Left renal pelvis (tissue), 4 donors: Measurements from ENCODE around the gene STARD13. TPM values are rescaled to one million over a fixed set of nuclear protein-coding genes. Genes with fewer than 3 reads are reported as not detected.

Experiments
- DNase-seq, 4 donors: peaks; one replicate each; pipeline ENCODE4 v3.0.0-alpha.2; 2013; ENCODE audit warnings: low read depth in 4 of 4, low spot score in 3 of 4
- polyA plus RNA-seq, 4 donors: library from polyadenylated mRNA; unstranded; fragments of 120-200 nt; gene quantifications; one replicate each; pipeline ENCODE4 v1.2.1, GENCODE V29; 2013; ENCODE audit not compliant: insufficient read length in 4 of 4

Gene STARD13
- polyA plus RNA-seq, 4 donors: 17.5 to 25.4 (median 23.7) TPM

- no peak for DNase-seq
These were observed 212.2 kb downstream of the STARD13 start for GRCh38 chr13:33073338-33073737.

- DNase-seq: no peak
These were observed 212.8 kb downstream of the STARD13 start for GRCh38 chr13:33072759-33073158.

- DNase-seq: no peak
These were observed 213.3 kb downstream of the STARD13 start for GRCh38 chr13:33072282-33072681.

GRCh38 chr13:33070713-33071112 is 214.8 kb downstream of the STARD13 start:
- DNase-seq: no peak

- no peak for DNase-seq
These were observed 216.2 kb downstream of the STARD13 start for GRCh38 chr13:33069365-33069764.

GRCh38 chr13:33066329-33066728 is 219.2 kb downstream of the STARD13 start:
- DNase-seq: no peak

GRCh38 chr13:33060815-33061214 is 224.7 kb downstream of the STARD13 start:
- DNase-seq: no peak

GRCh38 chr13:33058776-33059327 is 226.7 kb downstream of the STARD13 start:
- no peak for DNase-seq

GRCh38 chr13:33057019-33057780 is 228.4 kb downstream of the STARD13 start:
- DNase-seq: no peak

GRCh38 chr13:33053397-33054066 is 232.0 kb downstream of the STARD13 start:
- DNase-seq: no peak
